Measurements from ENCODE around the gene ARL8A. TPM values are rescaled to one million over a fixed set of nuclear protein-coding genes. Genes with fewer than 3 reads are reported as not detected.

ARL8A gene
- total and polyA plus RNA-seq, 2 donors (not counting 1 experiment from before 2014, with no cell fraction given) = 67.6 to 70.7 TPM

DNA sequence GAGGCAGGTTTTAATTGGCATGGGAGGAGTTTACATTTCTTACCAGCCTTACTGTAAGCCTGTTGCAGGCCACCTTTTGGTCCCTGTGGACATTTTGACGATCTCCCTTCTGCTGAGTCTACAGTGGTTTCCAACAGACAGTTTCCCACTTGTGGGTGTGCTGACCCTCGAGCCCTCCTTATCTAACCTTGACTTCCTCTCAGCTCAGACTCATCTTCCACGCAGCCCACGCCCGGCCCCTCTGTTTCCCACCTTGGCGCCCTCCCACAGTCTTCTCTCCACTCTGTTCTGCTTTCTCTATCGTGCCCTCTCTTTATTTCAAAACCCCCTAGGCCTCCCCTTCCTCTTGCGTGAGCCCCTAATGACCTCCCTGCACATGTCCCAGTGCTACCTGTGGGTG lies 6.1 kb upstream of the ARL8A start:
- no peak overlapping the region for H3K4me3 ChIP-seq (ENCODE audit: control extremely low read depth in 1 of 5, extremely low read depth in 1 of 5, insufficient read depth in 1 of 5, low read depth in 2 of 5, low read length in 4 of 5)
- H3K27ac ChIP-seq (ENCODE audit: low read length in 2 of 2) = no peak overlapping the region
- no peaks in the 10 kb centered on the region for H4K20me1 ChIP-seq (ENCODE audit: control insufficient read depth, insufficient read depth, low read length, poor library complexity, severe bottlenecking)
- no peaks in the 10 kb centered on the region for H3K27me3 Mint-ChIP-seq
- H3K9me3 ChIP-seq (ENCODE audit: control extremely low read depth in 1 of 3, control insufficient read depth in 2 of 3, insufficient read depth in 1 of 3, low read length in 2 of 3) = no peaks in the 10 kb centered on the region
- TF ChIP-seq EZH2 (IDR thresholded peaks at IDR 0.05; ENCODE audit: borderline replicate concordance, insufficient read depth, low read depth, low read length, poor library complexity, severe bottlenecking) = no peak
- TF ChIP-seq, protein P1, sequence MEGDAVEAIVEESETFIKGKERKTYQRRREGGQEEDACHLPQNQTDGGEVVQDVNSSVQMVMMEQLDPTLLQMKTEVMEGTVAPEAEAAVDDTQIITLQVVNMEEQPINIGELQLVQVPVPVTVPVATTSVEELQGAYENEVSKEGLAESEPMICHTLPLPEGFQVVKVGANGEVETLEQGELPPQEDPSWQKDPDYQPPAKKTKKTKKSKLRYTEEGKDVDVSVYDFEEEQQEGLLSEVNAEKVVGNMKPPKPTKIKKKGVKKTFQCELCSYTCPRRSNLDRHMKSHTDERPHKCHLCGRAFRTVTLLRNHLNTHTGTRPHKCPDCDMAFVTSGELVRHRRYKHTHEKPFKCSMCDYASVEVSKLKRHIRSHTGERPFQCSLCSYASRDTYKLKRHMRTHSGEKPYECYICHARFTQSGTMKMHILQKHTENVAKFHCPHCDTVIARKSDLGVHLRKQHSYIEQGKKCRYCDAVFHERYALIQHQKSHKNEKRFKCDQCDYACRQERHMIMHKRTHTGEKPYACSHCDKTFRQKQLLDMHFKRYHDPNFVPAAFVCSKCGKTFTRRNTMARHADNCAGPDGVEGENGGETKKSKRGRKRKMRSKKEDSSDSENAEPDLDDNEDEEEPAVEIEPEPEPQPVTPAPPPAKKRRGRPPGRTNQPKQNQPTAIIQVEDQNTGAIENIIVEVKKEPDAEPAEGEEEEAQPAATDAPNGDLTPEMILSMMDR (IDR thresholded peaks at IDR 0.05) = no peak
- no peaks in the 10 kb centered on the region for H3K79me2 ChIP-seq (ENCODE audit: control insufficient read depth, insufficient read depth, low read length)
- intact Hi-C loops (cut with micrococcal nuclease) = no loop called here
- H3K4me1 ChIP-seq (ENCODE audit: control insufficient read depth in 2 of 2, insufficient read depth in 2 of 2, low read length in 2 of 2) = peaks cover 11 to 20% of the 10 kb centered on the region in 2 donors
- ChIA-PET POLR2A (no interaction called here), CTCF (interaction anchor here (1.8 kb wide), 1 partner anchor 10 kb away, joined by 5 read pairs; the partner anchor contains the start of gene PTPN7)
- no peaks in the 10 kb centered on the region for H3K9me3 Mint-ChIP-seq (ENCODE audit: insufficient read depth)
- DNase-seq (no peak), ATAC-seq (ENCODE audit: low read depth) (no peak)
- no peak overlapping the region for H2AFZ ChIP-seq (ENCODE audit: insufficient read depth, low read depth, low read length, poor library complexity, severe bottlenecking)
- no peaks in the 10 kb centered on the region for H3K27me3 ChIP-seq (replicated peaks in 1 of 4; ENCODE audit: control extremely low read depth in 1 of 4, control insufficient read depth in 3 of 4, insufficient read depth in 4 of 4, low read length in 3 of 4)
- H3K27ac Mint-ChIP-seq = no peak overlapping the region
- peaks cover 24% of the 10 kb centered on the region for H3K4me1 Mint-ChIP-seq
- no peak overlapping the region for H3K4me2 ChIP-seq (replicated peaks; ENCODE audit: low read depth, low read length, poor library complexity, severe bottlenecking)
- H3K4me3 Mint-ChIP-seq = no peak overlapping the region
- H3K9ac ChIP-seq (ENCODE audit: low read length) = no peak overlapping the region
- 92% methylated on average over 3 of the region's 8 CpGs for WGBS (ENCODE audit: insufficient coverage)
- peaks cover 6 to 66% of the 10 kb centered on the region in 2 experiments for H3K36me3 ChIP-seq (replicated peaks in 1 of 2; ENCODE audit: control extremely low read depth in 1 of 2, control insufficient read depth in 1 of 2, extremely low read depth in 1 of 2, insufficient read depth in 2 of 2, low read length in 1 of 2)

DNA sequence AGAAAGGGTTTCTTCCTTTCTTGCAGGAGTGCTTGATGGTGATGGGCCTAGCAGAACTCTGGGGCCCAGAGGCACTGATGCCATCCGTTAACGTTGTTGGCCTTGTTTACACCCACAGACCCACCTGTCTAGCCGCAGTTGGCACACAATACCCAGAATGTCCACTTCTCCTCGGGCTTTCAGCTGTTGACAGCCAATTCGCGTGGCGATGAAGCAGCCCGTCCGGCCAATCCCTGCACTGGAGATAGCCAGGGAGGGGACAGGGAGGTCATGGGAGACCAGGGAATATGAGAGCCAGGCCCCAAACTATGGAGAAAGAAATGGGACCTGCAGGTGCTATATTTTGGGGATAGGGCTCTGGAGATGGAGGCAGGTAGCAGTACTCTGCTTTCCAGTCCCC lies 5.7 kb upstream of the ARL8A start:
- Histone ChIP-seq H3K9me3 (ENCODE audit: control extremely low read depth in 1 of 3, control insufficient read depth in 2 of 3, insufficient read depth in 1 of 3, low read length in 2 of 3) (no peaks in the 10 kb centered on the region), H3K36me3 (replicated peaks in 1 of 2; ENCODE audit: control extremely low read depth in 1 of 2, control insufficient read depth in 1 of 2, extremely low read depth in 1 of 2, insufficient read depth in 2 of 2, low read length in 1 of 2) (peaks cover 6 to 61% of the 10 kb centered on the region in 2 experiments), H3K27ac (ENCODE audit: low read length in 2 of 2) (no peak overlapping the region), H3K79me2 (ENCODE audit: control insufficient read depth, insufficient read depth, low read length) (peaks cover 4% of the 10 kb centered on the region), H3K4me3 (ENCODE audit: control extremely low read depth in 1 of 5, extremely low read depth in 1 of 5, insufficient read depth in 1 of 5, low read depth in 2 of 5, low read length in 4 of 5) (no peak overlapping the region), H3K4me1 (ENCODE audit: control insufficient read depth in 2 of 2, insufficient read depth in 2 of 2, low read length in 2 of 2) (peaks cover 16 to 24% of the 10 kb centered on the region in 2 donors), H2AFZ (ENCODE audit: insufficient read depth, low read depth, low read length, poor library complexity, severe bottlenecking) (no peak overlapping the region), H3K9ac (ENCODE audit: low read length) (no peak overlapping the region), H4K20me1 (ENCODE audit: control insufficient read depth, insufficient read depth, low read length, poor library complexity, severe bottlenecking) (no peaks in the 10 kb centered on the region), H3K4me2 (replicated peaks; ENCODE audit: low read depth, low read length, poor library complexity, severe bottlenecking) (no peak overlapping the region), H3K27me3 (replicated peaks in 1 of 4; ENCODE audit: control extremely low read depth in 1 of 4, control insufficient read depth in 3 of 4, insufficient read depth in 4 of 4, low read length in 3 of 4) (no peaks in the 10 kb centered on the region)
- 100% methylated on average over 9 of the region's 9 CpGs for WGBS (ENCODE audit: insufficient coverage)
- CTCF ChIA-PET = no interaction called here
- DNase-seq (no peak), ATAC-seq (ENCODE audit: low read depth) (no peak)
- H3K27ac Mint-ChIP-seq = no peak overlapping the region
- H3K9me3 Mint-ChIP-seq (ENCODE audit: insufficient read depth) = no peaks in the 10 kb centered on the region
- H3K27me3 Mint-ChIP-seq = no peaks in the 10 kb centered on the region
- TF ChIP-seq, protein P1 (IDR thresholded peaks at IDR 0.05) = no peak
- no peak for TF ChIP-seq EZH2 (IDR thresholded peaks at IDR 0.05; ENCODE audit: borderline replicate concordance, insufficient read depth, low read depth, low read length, poor library complexity, severe bottlenecking)
- intact Hi-C loops (cut with micrococcal nuclease) = no loop called here
- H3K4me3 Mint-ChIP-seq = no peak overlapping the region
- POLR2A ChIA-PET = interaction anchor here (0.7 kb wide), 1 partner anchor 13 kb away, joined by 7 read pairs; no protein-coding TSS in a partner anchor
- H3K4me1 Mint-ChIP-seq = peaks cover 26% of the 10 kb centered on the region

Data from B cell (primary cell).